A673 (cell line): ENCODE data around the gene PRSS53.

ENCODE experiments used
- CTCF ChIP-seq: fragments of 300-800, 200-600 bp; sonication (generic); conservative IDR thresholded peaks from 2 replicates; pipeline ENCODE4 v1.5.1; 2017; ENCODE audit warnings: low read depth, mild to moderate bottlenecking, antibody characterized with exemption, low read length, moderate library complexity, mixed read lengths
- EZH2 ChIP-seq: fragments of 200-600 bp; sonication (generic); IDR thresholded peaks from 2 replicates; pipeline ENCODE4 v1.6.1; 2017; ENCODE audit warnings: borderline replicate concordance, low read depth, mild to moderate bottlenecking, mixed read lengths, antibody characterized with exemption, low read length; ENCODE audit not compliant: poor library complexity, severe bottlenecking

- TF ChIP-seq CTCF (no peak), EZH2 (no peak)
These were observed 23.8 kb downstream of the PRSS53 start for GRCh38 chr16:31064882-31065461.
